Glutamatergic neuron (in vitro differentiated cells): ENCODE data around the gene KDM6A. TPM values are rescaled to one million over a fixed set of nuclear protein-coding genes. Genes with fewer than 3 reads are reported as not detected.

Source experiments
- DNase-seq: peaks from one replicate; pipeline ENCODE4 v3.0.0; 2022
- H3K27ac Mint-ChIP-seq: one replicate; pipeline ENCODE4 v1.8.0; 2020; ENCODE audit warnings: mild to moderate bottlenecking, mixed read lengths, inconsistent platforms; ENCODE audit not compliant: unreplicated experiment
- H3K27me3 Mint-ChIP-seq: one replicate; pipeline ENCODE4 v1.8.0; 2020; ENCODE audit warnings: mild to moderate bottlenecking, moderate library complexity, mixed read lengths, inconsistent platforms; ENCODE audit not compliant: unreplicated experiment
- H3K36me3 Mint-ChIP-seq: one replicate; pipeline ENCODE4 v1.8.0; 2020; ENCODE audit warnings: mild to moderate bottlenecking, mixed read lengths, inconsistent platforms; ENCODE audit not compliant: unreplicated experiment
- H3K4me1 Mint-ChIP-seq: one replicate; pipeline ENCODE4 v1.8.0; 2020; ENCODE audit warnings: mild to moderate bottlenecking, low read depth, mixed read lengths, inconsistent platforms; ENCODE audit not compliant: unreplicated experiment
- H3K4me3 Mint-ChIP-seq: one replicate; pipeline ENCODE4 v1.8.0; 2020; ENCODE audit warnings: mild to moderate bottlenecking, mixed read lengths, inconsistent platforms; ENCODE audit not compliant: unreplicated experiment
- H3K9me3 Mint-ChIP-seq: one replicate; pipeline ENCODE4 v1.8.0; 2020; ENCODE audit warnings: mild to moderate bottlenecking, moderate library complexity, mixed read lengths, inconsistent platforms; ENCODE audit not compliant: unreplicated experiment
- CTCF ChIP-seq: fragments of 200-600 bp; sonication (generic); IDR thresholded peaks from one replicate; pipeline ENCODE4 v1.5.0; 2021; ENCODE audit not compliant: partially characterized antibody, unreplicated experiment
- total RNA-seq: library from RNA; stranded (reverse); fragmentation: NEBNext Ultra II Directional; extraction: Animal tissue kit (Norgen Biotek cat#: 25700); gene quantifications from one replicate; pipeline ENCODE4 v1.2.1, GENCODE V29; 2021; ENCODE audit not compliant: unreplicated experiment

Gene KDM6A
- total RNA-seq, 1 donor from 2014 or later, result 26.5 TPM

- Mint-ChIP-seq H3K9me3 (no peaks in the 10 kb centered on the region), H3K27me3 (no peaks in the 10 kb centered on the region), H3K4me3 (no peak overlapping the region), H3K36me3 (no peaks in the 10 kb centered on the region), H3K4me1 (peaks cover 2% of the 10 kb centered on the region), H3K27ac (no peak overlapping the region)
- no peak for DNase-seq
- TF ChIP-seq CTCF, result no peak
Measured at GRCh38 chrX:44958480-44958879, 85.5 kb downstream of the KDM6A start.

GRCh38 chrX:44961817-44962607, 89.0 kb downstream of the KDM6A start:
- no peaks in the 10 kb centered on the region for H3K27me3 Mint-ChIP-seq
- DNase-seq, result no peak
- H3K27ac Mint-ChIP-seq, result no peak overlapping the region
- H3K9me3 Mint-ChIP-seq, result no peaks in the 10 kb centered on the region
- peaks cover 2% of the 10 kb centered on the region for H3K4me1 Mint-ChIP-seq
- H3K4me3 Mint-ChIP-seq, result no peak overlapping the region
- no peak for TF ChIP-seq CTCF
- no peaks in the 10 kb centered on the region for H3K36me3 Mint-ChIP-seq

GRCh38 chrX:44962944-44963343, 90.0 kb downstream of the KDM6A start:
- H3K9me3 Mint-ChIP-seq, result no peaks in the 10 kb centered on the region
- H3K4me1 Mint-ChIP-seq, result peaks cover 2% of the 10 kb centered on the region
- H3K27ac Mint-ChIP-seq, result no peak overlapping the region
- no peak overlapping the region for H3K4me3 Mint-ChIP-seq
- no peaks in the 10 kb centered on the region for H3K27me3 Mint-ChIP-seq
- TF ChIP-seq CTCF, result no peak
- DNase-seq, result no peak
- no peaks in the 10 kb centered on the region for H3K36me3 Mint-ChIP-seq

- Mint-ChIP-seq H3K4me3 (no peak overlapping the region), H3K9me3 (no peaks in the 10 kb centered on the region), H3K36me3 (no peaks in the 10 kb centered on the region), H3K27ac (no peak overlapping the region), H3K4me1 (no peaks in the 10 kb centered on the region), H3K27me3 (no peaks in the 10 kb centered on the region)
- TF ChIP-seq CTCF, result no peak
- no peak for DNase-seq
Measured at GRCh38 chrX:44967221-44967620, 94.2 kb downstream of the KDM6A start.

GRCh38 chrX:44970709-44971108, 97.7 kb downstream of the KDM6A start:
- no peak for DNase-seq
- no peak for TF ChIP-seq CTCF
- Mint-ChIP-seq H3K4me1 (no peaks in the 10 kb centered on the region), H3K4me3 (no peak overlapping the region), H3K36me3 (no peaks in the 10 kb centered on the region), H3K27ac (peak overlapping the region; percentile 66), H3K9me3 (peaks cover 4% of the 10 kb centered on the region), H3K27me3 (no peaks in the 10 kb centered on the region)
